ENCODE measurements around the gene LCE3A.

- TF ChIP-seq, protein P1, sequence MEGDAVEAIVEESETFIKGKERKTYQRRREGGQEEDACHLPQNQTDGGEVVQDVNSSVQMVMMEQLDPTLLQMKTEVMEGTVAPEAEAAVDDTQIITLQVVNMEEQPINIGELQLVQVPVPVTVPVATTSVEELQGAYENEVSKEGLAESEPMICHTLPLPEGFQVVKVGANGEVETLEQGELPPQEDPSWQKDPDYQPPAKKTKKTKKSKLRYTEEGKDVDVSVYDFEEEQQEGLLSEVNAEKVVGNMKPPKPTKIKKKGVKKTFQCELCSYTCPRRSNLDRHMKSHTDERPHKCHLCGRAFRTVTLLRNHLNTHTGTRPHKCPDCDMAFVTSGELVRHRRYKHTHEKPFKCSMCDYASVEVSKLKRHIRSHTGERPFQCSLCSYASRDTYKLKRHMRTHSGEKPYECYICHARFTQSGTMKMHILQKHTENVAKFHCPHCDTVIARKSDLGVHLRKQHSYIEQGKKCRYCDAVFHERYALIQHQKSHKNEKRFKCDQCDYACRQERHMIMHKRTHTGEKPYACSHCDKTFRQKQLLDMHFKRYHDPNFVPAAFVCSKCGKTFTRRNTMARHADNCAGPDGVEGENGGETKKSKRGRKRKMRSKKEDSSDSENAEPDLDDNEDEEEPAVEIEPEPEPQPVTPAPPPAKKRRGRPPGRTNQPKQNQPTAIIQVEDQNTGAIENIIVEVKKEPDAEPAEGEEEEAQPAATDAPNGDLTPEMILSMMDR (IDR thresholded peaks at IDR 0.05): no peak
- no peak for TF ChIP-seq EP300 (IDR thresholded peaks at IDR 0.05)
Measured at GRCh38 chr1:152596986-152597385, 25.9 kb downstream of the LCE3A start.
